Uterus (tissue), 2 donors: ENCODE measurements around the gene PDLIM4.

Source experiments
- CTCF ChIP-seq, 4 experiments: fragments of 200-600 bp in 2 of 4; fragments of 450-650 bp in 2 of 4; sonication (generic) in 2 of 4; IDR thresholded peaks; one replicate each; pipeline ENCODE4 v1.5.1; 2016 to 2019; ENCODE audit warnings: antibody characterized with exemption in 4 of 4, mild to moderate bottlenecking in 2 of 4, moderate library complexity in 1 of 4
- POLR2A ChIP-seq, 2 donors: fragments of 450-650 bp; IDR thresholded peaks; one replicate each; pipeline ENCODE4 v1.6.1; 2016; ENCODE audit warnings: antibody characterized with exemption in 2 of 2, mild to moderate bottlenecking in 1 of 2, moderate library complexity in 1 of 2

DNA sequence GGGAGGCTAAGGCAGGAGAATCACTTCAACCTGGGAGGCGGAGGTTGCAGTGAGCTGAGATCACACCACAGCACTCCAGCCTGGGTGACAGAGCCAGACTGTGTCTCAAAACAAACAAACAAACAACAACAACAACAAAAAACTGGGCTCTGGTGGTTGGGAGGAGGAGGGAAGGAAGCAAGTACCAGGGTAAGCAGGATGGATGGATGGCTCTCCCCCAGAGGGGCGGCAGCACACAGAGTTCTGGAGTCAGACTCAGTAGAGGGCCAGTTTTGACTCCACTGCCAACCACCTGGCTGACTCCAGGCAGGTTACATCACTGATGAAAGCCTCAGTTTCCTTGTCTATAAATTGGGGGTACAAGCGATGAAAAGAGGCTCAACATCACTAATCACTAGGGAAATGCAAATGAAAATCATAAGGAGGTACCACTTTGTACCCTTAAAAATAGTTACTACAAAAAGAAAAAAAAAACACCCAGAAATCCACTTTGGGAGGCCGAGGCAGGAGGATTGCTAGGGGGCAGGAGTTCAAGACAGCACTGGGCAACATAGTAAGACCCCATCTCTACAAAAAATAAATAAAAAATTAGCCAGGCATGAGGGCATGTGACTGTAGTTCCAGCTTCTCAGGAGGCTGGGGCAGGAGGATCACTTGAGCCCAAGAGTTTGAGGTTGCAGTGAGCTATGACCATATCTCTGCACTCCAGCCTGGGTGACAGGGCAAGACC lies 39.9 kb downstream of the PDLIM4 start:
- TF ChIP-seq CTCF (IDR thresholded peaks at IDR 0.05), result no peak
- no peak for TF ChIP-seq POLR2A (IDR thresholded peaks at IDR 0.05)
